ENCODE data around the gene IMMP2L. TPM values are rescaled to one million over a fixed set of nuclear protein-coding genes. Genes with fewer than 3 reads are reported as not detected.
"Not testable (repeated sequence)": the region's sequence is repeated elsewhere in the genome, so short reads cannot be mapped to it uniquely, and the experiment has no call there.

The IMMP2L gene
- total RNA-seq, 1 donor from 2014 or later = 20.0 TPM

DNA sequence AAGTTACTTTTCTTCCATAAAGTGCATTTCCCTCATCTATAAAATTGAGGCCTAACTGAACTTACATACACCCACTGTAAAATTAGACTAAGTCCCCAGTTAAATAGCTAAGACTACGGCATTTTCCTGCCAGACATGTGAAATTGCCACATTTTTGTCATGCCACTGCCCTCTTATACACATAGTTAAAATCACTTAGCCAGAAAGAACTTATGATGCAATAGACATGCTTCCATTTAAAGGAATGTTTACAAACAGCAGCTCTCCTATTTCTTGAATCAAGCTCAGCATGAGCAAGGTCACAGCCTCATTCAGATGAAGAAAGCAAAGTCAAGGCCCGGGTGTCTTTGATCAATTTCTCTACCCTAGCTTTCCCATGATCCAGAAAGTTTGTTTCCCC, 295.7 kb downstream of the IMMP2L start:
- no peak for DNase-seq (ENCODE audit: low spot score)
- Mint-ChIP-seq H3K4me1 (ENCODE audit: low read depth) (peaks cover 2% of the 10 kb centered on the region), H3K9me3 (no peaks in the 10 kb centered on the region), H3K4me3 (ENCODE audit: low read depth) (no peak overlapping the region), H3K36me3 (ENCODE audit: low read depth) (no peaks in the 10 kb centered on the region), H3K27me3 (ENCODE audit: low read depth) (no peaks in the 10 kb centered on the region), H3K27ac (no peak overlapping the region)
- intact Hi-C loops (cut with micrococcal nuclease) = no loop called here

- no peaks in the 10 kb centered on the region for H3K27me3 Mint-ChIP-seq (ENCODE audit: low read depth)
- no peak overlapping the region for H3K4me3 Mint-ChIP-seq (ENCODE audit: low read depth)
- DNase-seq (ENCODE audit: low spot score) = no peak
Measured at GRCh38 chr7:111265394-111265793, 296.9 kb downstream of the IMMP2L start.

DNA sequence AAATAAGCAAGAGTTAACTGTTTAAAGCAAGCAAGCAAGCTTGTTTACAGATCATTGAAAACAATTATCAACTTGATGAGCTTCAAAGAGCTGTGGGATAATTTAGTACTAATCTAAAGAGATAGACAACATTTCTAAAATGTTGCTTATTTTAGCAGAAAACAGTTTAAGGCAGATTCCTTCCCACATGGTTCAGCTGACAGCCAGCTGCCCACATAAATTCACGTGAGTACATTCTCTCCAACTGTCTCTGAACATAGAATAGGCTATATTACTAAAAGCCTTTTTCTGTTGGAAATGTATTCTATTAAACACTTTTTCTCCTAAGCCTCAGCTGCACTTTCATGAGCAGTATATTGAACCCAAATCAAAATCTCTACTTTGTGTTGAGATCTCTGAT, 297.3 kb downstream of the IMMP2L start:
- Mint-ChIP-seq H3K4me3 (ENCODE audit: low read depth) (no peak overlapping the region), H3K36me3 (ENCODE audit: low read depth) (no peaks in the 10 kb centered on the region), H3K9me3 (no peaks in the 10 kb centered on the region), H3K4me1 (ENCODE audit: low read depth) (peaks cover 2% of the 10 kb centered on the region), H3K27me3 (ENCODE audit: low read depth) (no peaks in the 10 kb centered on the region), H3K27ac (no peak overlapping the region)
- intact Hi-C loops (cut with micrococcal nuclease) = no loop called here
- no peak for DNase-seq (ENCODE audit: low spot score)

More at GRCh38 chr7:111265394-111265793, 296.9 kb downstream of the IMMP2L start:
- H3K27ac Mint-ChIP-seq = no peak overlapping the region
- no peaks in the 10 kb centered on the region for H3K9me3 Mint-ChIP-seq
- no peaks in the 10 kb centered on the region for H3K36me3 Mint-ChIP-seq (ENCODE audit: low read depth)
- intact Hi-C loops (cut with micrococcal nuclease) = no loop called here
- H3K4me1 Mint-ChIP-seq (ENCODE audit: low read depth) = peaks cover 2% of the 10 kb centered on the region

DNA sequence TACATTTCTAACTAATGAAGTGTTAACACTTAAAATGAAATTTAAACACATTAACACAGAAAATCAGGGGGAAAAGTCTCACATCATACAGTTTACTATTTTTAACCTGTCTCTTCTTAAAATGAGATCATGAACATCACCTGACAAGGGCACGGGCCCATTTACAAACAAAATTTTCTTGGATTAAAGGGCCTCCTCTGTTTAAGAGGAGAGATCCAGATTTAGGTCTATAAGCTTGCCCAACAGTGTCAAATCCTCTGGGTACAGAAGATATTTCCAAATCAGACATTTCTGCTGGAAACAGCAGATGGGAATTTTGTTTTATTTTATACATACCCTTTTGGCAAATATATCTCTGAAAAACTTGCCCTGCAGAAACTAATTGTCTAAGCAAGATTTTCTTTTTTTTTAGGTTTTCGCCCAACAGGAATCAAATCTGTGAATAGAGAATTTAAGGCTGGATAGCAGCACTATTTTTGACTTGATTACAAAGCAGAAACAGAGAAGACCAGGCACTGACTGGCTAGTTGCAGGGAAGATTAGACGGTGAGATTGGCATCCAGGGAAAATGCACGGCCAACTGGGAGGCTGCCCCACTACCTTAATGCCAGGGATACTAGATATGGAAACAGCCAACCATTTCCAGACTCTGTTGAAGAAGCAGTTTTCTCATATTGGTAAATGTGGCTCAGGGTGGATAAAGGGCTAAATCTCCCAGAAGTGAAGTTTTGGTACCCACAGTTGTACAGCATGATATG, 298.0 kb downstream of the IMMP2L start:
- peaks cover 2% of the 10 kb centered on the region for H3K4me1 Mint-ChIP-seq (ENCODE audit: low read depth)
- no peaks in the 10 kb centered on the region for H3K36me3 Mint-ChIP-seq (ENCODE audit: low read depth)
- no peak overlapping the region for H3K27ac Mint-ChIP-seq
- DNase-seq (ENCODE audit: low spot score) = no peak
- H3K27me3 Mint-ChIP-seq (ENCODE audit: low read depth) = no peaks in the 10 kb centered on the region
- intact Hi-C loops (cut with micrococcal nuclease) = no loop called here
- H3K9me3 Mint-ChIP-seq = no peaks in the 10 kb centered on the region
- H3K4me3 Mint-ChIP-seq (ENCODE audit: low read depth) = no peak overlapping the region

GRCh38 chr7:111262293-111263116, 299.8 kb downstream of the IMMP2L start:
- H3K27ac Mint-ChIP-seq = no peak overlapping the region
- no peak overlapping the region for H3K4me3 Mint-ChIP-seq (ENCODE audit: low read depth)
- no peaks in the 10 kb centered on the region for H3K9me3 Mint-ChIP-seq
- H3K36me3 Mint-ChIP-seq (ENCODE audit: low read depth) = no peaks in the 10 kb centered on the region
- peaks cover 2% of the 10 kb centered on the region for H3K4me1 Mint-ChIP-seq (ENCODE audit: low read depth)
- no peaks in the 10 kb centered on the region for H3K27me3 Mint-ChIP-seq (ENCODE audit: low read depth)
- no peak for DNase-seq (ENCODE audit: low spot score)
- intact Hi-C loops (cut with micrococcal nuclease) = no loop called here

DNA sequence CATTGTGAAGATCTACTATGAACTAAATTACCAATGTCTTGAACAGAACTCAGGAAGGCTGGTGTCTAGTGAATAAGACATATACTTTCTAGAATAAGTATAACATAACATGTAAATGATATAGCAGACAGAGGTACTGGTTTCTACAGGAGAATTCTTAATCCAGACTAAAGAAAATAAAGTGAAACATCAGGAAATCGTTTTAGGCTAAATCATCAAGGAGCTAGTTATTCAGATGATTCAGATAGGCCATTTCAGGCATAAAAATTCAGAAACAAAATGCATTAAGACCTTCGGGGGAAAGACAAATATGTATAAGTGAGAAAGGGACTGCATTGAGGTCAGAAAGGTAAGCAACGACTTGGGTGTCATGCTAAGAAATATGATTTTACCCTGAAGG, 300.8 kb downstream of the IMMP2L start:
- Mint-ChIP-seq H3K36me3 (ENCODE audit: low read depth) (no peaks in the 10 kb centered on the region), H3K4me1 (ENCODE audit: low read depth) (peaks cover 2% of the 10 kb centered on the region), H3K27me3 (ENCODE audit: low read depth) (no peaks in the 10 kb centered on the region), H3K9me3 (no peaks in the 10 kb centered on the region), H3K4me3 (ENCODE audit: low read depth) (no peak overlapping the region), H3K27ac (no peak overlapping the region)
- DNase-seq (ENCODE audit: low spot score) = no peak
- intact Hi-C loops (cut with micrococcal nuclease) = no loop called here

DNA sequence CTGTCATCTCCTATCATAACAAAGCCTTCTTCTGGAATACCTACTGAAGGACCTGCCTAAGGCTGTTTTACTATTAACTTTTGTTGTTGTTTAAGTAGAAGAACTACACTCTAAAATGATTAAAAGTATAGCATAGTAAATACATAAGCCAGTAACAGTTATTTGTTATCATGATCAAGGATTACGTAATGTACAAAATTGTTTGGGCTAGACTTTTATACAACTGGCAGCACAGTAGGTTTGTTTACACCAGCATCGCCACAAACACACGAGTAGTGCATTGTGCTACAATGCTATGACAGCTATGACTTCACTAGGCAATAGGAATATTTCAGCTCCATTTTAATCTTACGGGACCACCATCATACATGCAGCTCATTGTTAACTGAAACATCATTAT, 302.3 kb downstream of the IMMP2L start:
- no peaks in the 10 kb centered on the region for H3K4me1 Mint-ChIP-seq (ENCODE audit: low read depth)
- H3K4me3 Mint-ChIP-seq (ENCODE audit: low read depth) = no peak overlapping the region
- H3K36me3 Mint-ChIP-seq (ENCODE audit: low read depth) = no peaks in the 10 kb centered on the region
- H3K27me3 Mint-ChIP-seq (ENCODE audit: low read depth) = no peaks in the 10 kb centered on the region
- H3K27ac Mint-ChIP-seq = no peak overlapping the region
- intact Hi-C loops (cut with micrococcal nuclease) = no loop called here
- no peaks in the 10 kb centered on the region for H3K9me3 Mint-ChIP-seq
- DNase-seq (ENCODE audit: low spot score) = no peak

GRCh38 chr7:111256391-111256790, 305.9 kb downstream of the IMMP2L start:
- Mint-ChIP-seq H3K4me1 (ENCODE audit: low read depth) (no peaks in the 10 kb centered on the region), H3K9me3 (peaks cover 2% of the 10 kb centered on the region), H3K27me3 (ENCODE audit: low read depth) (no peaks in the 10 kb centered on the region), H3K27ac (no peak overlapping the region), H3K4me3 (ENCODE audit: low read depth) (no peak overlapping the region), H3K36me3 (ENCODE audit: low read depth) (no peaks in the 10 kb centered on the region)
- intact Hi-C loops (cut with micrococcal nuclease) = no loop called here
- no peak for DNase-seq (ENCODE audit: low spot score)

DNA sequence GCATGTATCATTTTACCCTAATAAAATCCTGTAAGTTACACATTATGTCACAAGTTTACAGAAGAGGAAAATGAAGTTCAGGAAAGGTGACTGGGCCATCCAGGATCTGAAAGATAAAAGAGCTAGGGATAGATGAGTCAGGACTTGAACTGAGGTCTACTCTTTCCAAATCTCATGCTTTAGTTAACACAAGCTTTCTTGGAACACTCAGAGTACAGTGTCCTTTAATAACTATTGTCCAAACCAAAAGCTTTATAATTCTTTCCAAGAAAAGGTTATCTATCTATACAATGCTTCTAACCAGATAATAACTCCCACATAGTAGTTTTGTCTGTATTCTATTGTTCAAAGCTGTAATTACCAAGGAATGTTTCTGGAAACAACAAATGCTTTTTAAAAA, 306.7 kb downstream of the IMMP2L start:
- no peak for DNase-seq (ENCODE audit: low spot score)
- intact Hi-C loops (cut with micrococcal nuclease) = no loop called here
- no peaks in the 10 kb centered on the region for H3K27me3 Mint-ChIP-seq (ENCODE audit: low read depth)

GRCh38 chr7:111251365-111251764, 310.9 kb downstream of the IMMP2L start:
- H3K27ac Mint-ChIP-seq; H3K4me1 Mint-ChIP-seq (ENCODE audit: low read depth); DNase-seq (ENCODE audit: low spot score); intact Hi-C loops (cut with micrococcal nuclease); H3K27me3 Mint-ChIP-seq (ENCODE audit: low read depth); H3K36me3 Mint-ChIP-seq (ENCODE audit: low read depth); H3K4me3 Mint-ChIP-seq (ENCODE audit: low read depth): not testable (repeated sequence)
- H3K9me3 Mint-ChIP-seq = peaks cover 17% of the 10 kb centered on the region

More for the DNA sequence above, 306.7 kb downstream of the IMMP2L start:
- Mint-ChIP-seq H3K36me3 (ENCODE audit: low read depth) (no peaks in the 10 kb centered on the region), H3K4me3 (ENCODE audit: low read depth) (no peak overlapping the region), H3K9me3 (peaks cover 8% of the 10 kb centered on the region), H3K27ac (no peak overlapping the region), H3K4me1 (ENCODE audit: low read depth) (no peaks in the 10 kb centered on the region)

GRCh38 chr7:111249807-111250206, 312.5 kb downstream of the IMMP2L start:
- H3K36me3 Mint-ChIP-seq (ENCODE audit: low read depth); H3K27ac Mint-ChIP-seq; DNase-seq (ENCODE audit: low spot score); intact Hi-C loops (cut with micrococcal nuclease); H3K27me3 Mint-ChIP-seq (ENCODE audit: low read depth); H3K4me1 Mint-ChIP-seq (ENCODE audit: low read depth); H3K4me3 Mint-ChIP-seq (ENCODE audit: low read depth): not testable (repeated sequence)
- peaks cover 17% of the 10 kb centered on the region for H3K9me3 Mint-ChIP-seq

DNA sequence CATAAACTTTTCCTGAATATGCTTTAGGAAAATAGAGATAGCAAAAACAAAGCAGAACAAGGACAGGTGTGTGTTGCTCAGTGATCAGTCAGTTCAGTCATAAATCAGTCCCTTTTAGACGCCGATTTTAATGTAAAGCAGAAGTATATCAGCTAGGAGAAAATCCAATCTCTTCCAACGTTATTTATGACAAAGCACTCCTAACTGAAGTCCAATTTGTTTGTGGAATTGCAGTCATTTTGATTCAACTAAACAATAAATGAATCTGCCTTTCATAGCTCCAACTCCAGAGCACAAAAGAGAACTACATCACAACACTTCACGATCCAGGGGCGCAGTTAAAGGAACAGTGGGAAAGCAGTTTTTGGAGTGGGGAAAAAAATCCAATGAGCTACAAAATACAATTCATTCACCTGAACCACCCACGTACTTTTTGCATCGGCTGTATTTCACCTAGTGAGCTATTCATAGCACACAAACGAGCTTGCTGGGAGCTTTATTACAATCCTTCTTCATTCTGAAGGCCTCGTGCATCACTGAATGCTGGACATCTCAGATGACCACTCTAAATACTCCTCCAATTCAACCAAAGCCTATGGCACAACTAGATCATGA, 320.0 kb downstream of the IMMP2L start:
- Mint-ChIP-seq H3K27me3 (ENCODE audit: low read depth) (no peaks in the 10 kb centered on the region), H3K4me1 (ENCODE audit: low read depth) (peaks cover 5% of the 10 kb centered on the region), H3K4me3 (ENCODE audit: low read depth) (no peak overlapping the region), H3K36me3 (ENCODE audit: low read depth) (no peaks in the 10 kb centered on the region), H3K27ac (no peak overlapping the region), H3K9me3 (no peaks in the 10 kb centered on the region)
- DNase-seq (ENCODE audit: low spot score) = no peak
- intact Hi-C loops (cut with micrococcal nuclease) = no loop called here

DNA sequence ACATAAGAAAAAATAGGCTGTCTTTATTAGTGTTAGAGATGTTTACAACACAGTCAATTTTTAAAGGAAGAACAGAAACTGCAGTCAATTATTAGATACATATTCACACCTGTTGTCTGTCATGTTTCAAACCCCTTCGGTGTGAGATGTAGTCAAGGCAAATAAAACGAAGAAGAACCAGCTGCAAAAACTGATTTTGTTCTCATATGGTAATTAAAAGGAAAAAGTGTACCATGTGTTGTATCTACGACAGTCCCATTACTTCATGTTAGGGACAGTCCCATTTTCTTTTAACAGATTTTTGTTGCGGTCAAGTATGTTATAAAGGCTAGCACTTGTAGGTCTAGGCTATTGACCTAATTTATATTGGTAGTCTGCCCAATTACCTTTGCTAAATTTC, 321.9 kb downstream of the IMMP2L start:
- peaks cover 6% of the 10 kb centered on the region for H3K36me3 Mint-ChIP-seq (ENCODE audit: low read depth)
- no peaks in the 10 kb centered on the region for H3K27me3 Mint-ChIP-seq (ENCODE audit: low read depth)
- intact Hi-C loops (cut with micrococcal nuclease) = no loop called here
- H3K9me3 Mint-ChIP-seq = peaks cover 6% of the 10 kb centered on the region
- H3K4me3 Mint-ChIP-seq (ENCODE audit: low read depth) = no peak overlapping the region
- peaks cover 10% of the 10 kb centered on the region for H3K4me1 Mint-ChIP-seq (ENCODE audit: low read depth)
- H3K27ac Mint-ChIP-seq = no peak overlapping the region
- no peak for DNase-seq (ENCODE audit: low spot score)

All from activated T-helper 2 cell treated with anti-CD3 and anti-CD28 coated beads, Interferon-gamma antibody, Interleukin-2, Interleukin-4, amounts not matched to agents 10 μg/mL and 5 μg/mL and 100 μg/mL, durations not matched to agents 14 hours and 24 hours and 36 hours (primary cell).